HK-2 (cell line): ENCODE data around the gene GATD1.

Experiments
- DNase-seq: peaks from one replicate; pipeline ENCODE4 v3.0.0-alpha.2; 2018; ENCODE audit not compliant: unreplicated experiment

The GATD1 gene

DNA sequence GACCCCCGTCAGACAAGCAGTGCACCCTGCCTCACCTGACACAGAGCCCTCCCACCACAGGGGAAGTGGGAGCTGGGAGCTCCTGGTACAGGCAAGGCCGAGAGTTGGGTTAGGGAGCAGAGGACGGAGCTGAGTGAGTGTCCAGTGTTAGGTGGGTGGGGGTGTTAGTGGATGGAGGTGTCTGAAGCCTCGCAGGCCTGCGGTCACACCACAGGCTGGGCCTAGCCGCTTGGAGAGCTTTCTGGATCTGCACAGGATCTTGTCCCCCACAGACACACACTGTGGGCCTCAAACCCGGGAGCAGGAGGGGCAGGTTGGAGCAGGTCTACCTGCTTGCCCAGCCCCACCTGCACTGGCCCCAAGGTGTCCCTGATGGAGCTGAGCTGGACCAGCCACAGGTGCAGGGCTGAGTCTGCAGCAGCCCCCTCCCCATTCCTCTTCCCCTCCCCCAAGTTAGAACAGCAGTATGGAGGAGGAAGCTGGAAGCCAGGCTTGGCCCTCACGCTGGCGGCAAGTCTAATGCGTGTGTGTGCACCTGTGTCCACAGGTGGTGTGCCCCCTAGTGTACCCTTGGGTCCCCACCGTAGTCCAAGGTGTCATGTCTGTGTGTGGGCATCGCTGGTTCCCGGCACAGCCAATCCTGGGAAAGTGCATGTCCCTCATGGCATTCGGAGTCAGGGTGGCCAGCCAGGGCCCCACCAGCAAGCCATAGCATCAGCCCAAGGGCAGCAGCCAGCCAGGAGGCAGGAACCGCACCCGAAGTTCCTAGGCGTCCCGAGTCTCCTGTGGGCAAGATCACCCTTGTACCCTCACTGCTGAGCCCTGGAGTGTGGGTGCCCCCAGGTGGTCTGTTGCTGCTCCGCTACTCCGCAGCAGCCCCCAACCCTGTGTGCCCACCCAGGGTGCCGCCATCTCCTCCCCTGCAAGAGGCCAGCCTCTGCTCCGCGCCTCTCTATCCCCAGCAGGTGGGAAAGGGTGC is 2.0 kb upstream of the GATD1 start:
- no peak for DNase-seq

DNA sequence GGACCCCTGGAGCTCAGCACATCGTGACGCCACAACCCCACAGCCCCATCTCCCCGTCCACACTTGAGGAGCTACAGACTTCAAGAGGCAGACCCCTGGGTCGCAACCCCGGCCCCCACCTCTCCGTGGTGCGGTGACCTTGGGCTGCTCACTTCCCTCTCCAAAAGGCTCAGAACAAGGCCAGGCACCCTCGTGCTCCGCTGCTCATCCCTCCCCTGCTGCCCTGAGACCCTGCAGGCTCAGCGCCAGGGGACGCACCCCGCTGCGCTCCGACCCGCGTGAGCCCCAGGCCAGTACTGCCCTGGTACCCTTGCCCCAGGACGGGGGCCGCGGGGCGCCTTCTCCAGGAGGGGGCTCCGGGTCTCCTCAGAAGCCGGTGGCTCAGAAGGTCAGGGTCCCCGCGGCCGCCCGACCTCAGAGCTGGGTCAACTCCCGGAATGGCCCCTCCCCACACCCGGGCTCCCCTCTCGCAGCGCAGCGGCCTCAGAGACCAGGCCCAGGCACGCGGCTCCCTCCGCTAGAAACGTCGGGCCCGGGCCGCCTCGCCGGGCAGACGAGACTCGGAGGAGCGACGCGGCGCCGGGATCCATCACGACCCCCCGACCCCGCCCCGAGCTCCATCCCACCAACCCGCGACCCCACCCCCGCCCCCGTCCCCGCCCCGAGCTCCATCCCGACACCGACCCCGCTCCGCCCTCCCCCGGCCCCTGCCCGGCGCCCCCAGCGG is 563 bp downstream of the GATD1 start:
- DNase-seq = no peak

DNA sequence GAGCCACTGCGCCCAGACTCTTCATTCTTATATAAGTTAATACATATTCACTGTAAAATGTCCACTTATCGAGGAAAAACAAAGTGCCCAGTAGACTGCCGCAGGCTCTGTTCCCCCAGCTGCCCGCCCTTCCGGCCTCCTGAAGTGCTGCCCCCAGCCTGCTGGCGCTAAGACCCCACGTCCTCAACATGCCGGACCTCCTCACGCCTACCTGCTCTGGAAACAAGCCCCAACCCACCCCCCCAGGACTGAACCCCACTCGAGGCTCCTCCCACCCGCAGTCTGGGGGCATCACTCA is 1.1 kb downstream of the GATD1 start:
- no peak for DNase-seq

DNA sequence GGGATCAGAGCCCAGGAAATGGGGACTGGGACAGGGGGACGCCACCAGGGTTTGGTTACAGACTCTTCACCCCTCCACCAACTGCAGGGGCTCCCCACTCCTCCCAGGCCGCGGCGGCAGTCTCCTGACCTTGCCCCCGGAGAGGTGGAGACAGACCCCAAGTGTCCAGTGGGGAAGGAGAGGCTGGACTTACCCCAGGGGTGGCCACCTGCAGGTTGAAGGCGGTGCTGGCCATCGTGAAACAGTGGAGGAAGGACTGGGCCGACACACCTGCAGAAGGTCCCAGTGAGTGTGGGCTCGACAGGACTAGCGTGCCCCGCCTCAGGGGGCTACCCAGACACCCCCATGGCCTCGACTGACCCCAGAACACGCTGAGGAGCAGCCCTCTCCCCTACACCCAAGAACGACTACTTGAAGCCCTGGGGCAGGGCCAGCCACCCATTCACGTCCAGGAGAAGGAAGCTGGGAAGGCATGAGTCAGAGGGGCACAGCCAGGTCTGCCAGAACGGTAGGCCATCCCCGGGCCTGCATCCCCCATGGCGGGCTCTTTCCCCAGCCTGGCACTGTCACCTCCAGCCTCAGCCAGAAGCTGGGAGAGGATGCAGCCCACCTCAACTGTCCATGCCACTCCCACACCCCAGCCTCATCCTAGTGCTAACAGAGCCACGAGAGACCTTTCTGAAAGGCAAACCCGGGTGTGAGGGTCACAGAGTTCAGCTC is 2.3 kb downstream of the GATD1 start:
- DNase-seq = no peak

DNA sequence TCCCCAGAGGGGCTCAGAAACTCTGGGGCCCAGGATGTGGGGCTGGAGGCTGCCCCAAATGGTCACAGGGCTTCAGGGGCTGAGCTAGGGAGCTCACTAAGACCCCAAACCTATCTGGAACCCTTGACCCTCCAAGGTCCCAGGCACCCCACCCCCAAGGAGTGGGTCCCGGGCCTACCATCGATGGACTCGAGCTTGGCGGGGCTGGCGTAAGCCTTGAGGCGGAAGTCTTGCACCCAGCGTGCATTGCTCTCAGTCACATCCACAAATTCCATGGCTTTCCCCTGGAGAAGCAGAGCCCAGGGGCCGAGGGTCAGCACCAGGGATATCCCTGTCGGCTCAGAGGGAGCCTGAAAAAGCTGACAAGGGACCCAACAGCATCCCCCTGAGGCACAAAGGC is 3.5 kb downstream of the GATD1 start:
- no peak for DNase-seq

DNA sequence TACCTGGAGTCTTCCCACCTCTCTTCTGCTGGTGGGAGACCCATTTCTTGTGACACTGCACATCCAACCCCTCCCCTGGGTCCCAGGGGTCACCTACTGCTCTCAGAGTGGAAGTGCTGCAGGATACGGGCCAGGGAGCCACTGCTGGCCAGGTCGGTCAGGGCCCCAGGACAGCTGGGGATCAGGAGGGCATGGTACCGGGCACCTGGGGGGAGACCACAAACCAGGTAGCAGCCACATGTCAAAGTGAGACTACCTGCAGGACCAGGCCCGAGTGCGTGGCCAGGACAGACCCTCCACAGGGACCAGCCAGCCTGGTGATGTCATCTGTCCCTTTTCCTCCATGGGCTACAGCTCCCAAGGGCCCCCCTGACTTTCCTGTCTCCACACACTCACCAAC is 3.9 kb downstream of the GATD1 start:
- no peak for DNase-seq

DNA sequence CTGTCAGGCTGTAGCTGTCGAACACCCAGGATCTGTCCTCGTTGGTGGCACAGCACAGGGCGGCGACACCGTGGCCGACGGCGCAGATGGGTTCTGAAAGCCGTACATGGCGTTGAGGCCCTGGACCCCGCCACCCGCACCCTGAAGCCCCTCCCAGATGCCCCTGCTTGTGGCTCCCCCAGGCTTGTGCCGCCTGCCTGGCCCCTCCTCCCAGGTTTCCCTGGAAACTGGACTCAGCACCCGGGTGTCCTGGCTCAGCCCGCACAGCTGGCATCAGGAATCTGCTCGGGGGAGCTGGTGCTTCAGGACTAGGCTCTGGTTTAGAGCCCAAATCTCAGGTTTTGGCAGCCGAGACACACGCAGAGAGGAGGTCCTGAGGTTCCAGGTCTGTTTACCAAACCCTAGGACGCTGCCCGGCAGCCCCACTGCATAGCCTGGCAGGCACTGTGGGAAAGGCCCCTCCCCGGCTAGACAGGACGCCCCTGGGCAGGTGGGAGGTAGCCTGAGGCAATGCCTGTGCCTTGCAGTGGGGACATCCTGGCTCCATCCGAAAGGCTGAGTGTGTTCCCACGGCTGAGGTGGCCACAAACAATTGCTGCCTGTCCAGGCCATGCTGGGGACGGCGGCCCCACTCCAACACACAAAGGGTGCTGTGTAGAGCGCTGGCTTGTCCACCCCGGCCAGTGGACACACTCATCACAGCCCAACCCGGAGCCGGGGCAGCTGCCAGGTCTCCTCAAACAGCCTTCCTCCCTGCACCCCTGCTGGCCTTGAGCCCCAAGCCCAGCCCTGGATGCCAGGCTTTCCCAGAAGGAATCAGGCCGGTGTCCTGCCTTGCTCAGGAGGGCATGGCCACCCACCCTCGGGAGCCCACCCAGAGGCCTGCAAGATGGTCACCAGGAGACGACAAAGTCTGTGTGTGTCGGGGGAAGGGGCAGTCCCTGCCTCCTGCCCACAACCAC is 4.6 kb downstream of the GATD1 start:
- DNase-seq = no peak

DNA sequence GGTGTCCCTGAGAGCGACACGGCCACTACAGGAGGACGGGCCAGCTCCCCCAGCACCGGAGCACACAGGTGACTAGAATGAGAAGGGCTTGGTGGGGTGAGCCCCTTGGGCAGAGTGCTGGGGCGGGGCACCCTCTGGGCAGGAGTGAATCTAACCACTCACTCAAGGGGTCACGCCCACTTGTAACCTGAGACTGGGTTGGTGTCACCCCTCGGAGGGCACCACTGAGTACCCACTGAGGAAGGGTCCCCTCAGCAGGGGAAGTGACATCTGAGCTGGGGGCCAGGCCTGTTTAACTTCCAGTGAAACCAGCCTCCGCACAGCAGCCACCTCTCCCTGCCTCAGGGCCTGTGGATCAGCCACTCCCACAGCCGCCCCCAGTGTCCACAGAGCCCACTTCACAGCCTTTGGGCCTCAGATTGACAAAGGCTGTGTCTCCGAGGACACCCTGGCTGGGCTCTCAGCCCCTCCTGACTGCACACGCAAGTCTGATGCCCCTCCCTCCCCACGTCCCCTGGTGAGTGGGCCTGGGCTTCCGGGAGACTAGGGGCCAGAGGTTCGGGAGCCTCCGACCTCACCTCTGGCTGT is 5.6 kb downstream of the GATD1 start:
- DNase-seq = no peak

DNA sequence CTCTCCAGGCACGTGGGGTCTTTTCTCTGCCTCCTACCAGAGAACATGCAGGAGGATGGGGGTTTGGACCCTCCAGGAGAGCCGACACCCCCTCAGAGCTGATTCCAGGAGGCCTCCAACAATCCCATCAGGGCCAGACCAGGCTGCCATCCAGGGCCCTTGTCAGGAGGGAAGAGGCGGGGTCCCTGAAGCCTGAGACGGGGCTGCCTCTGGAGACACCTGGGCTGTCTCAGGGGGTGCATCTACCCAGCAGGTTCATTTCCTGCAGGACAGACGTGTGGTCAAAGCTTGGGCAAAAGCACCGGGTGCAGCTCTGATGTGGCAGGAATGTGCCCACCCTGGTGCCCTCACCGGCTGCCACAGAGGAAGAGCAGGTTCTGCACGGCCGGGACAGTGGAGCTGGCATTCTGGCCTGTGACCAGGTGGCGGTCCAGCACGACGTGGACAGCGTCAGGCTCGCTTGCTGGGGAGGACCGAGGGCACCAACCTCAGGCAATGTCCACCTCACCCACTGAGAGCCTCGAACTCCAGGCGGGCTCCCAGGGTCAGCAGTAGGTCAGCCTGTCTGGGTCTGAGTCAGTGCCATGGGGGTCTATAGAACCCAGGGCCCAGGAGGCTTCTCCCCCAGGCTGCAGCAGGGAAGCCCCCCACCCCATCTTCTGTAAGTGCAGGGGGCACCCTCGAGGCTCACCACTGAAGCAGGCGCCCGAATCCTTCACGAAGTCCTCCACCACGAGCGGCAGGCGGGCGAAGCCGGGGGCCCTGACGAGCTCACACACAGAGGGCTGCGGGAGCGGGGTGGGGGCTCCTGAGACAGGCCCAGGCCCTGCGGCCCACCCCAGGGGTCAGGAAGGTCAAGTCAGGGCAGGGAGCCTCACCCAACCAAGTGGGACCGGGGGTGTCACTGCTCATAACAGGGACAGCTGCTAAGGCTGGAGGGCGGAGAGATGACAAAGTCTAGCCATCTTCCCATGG is 6.4 kb downstream of the GATD1 start:
- DNase-seq = no peak

DNA sequence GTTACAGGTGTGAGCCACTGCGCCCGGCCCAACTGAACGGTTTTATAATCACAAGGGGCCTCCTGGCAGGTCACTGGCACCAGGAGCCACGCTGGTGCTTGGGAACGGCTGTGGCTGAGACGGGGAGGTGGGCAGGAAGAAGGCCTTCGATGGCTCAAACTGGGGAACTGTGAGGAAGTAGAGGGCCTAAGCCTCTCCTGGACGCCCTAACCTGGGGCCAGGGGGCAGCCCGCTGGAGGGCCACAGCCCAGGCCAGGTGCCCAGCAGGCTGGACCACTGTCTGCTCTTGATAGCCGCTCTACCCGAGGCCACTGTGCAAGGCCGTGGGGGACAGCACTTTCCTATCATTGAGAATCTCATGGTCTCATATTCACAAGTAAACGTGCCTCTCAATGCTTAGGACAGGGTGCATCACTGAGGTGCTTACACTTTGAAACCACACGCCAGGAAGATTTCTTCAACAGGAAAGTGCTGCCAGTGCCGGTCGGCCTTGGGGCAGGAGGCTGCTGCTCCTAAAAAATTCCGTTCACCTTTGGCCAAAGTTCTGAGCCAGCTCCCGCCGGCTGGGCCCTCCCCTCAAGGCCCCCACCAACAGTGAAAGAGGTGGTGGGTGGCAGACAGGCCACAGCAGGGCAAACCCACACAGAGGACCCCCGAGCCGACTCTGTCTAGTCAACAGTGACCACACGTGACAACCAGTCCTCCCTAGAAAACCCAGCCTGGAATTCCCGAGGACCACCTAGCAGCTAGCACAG is 7.2 kb downstream of the GATD1 start:
- DNase-seq = no peak

DNA sequence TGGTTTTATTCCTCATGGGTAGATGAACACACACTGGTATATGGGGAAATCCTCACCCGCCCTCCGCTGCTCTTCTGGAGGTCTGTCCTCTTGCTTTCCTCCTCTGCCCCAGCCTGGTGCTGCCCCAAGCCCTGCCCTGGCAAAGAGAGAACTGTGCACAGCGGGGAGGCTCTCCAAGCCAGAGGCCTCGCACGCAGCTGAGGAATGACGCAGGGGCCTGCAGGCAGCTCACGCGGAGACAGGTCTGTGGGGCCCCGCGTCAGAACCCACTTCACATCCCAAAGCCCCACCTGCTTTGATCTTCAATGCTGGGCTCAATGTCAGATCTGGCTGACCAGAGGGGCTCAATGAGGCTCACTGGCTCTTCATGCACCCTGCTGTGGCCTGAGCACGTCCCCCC is 10.0 kb downstream of the GATD1 start:
- no peak for DNase-seq

DNA sequence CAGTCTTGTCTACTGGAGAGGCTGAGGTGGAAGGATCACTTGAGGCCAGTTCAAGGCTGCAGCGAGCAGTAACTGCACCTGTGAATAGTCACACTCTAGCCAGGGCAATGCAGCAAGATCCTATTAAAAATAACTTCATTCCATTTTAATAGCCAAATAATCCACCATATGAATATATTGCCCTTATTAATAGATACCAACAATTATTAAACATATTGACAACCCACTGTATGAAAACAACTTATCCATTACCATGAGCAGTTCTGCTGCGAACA is 10.4 kb downstream of the GATD1 start:
- DNase-seq = no peak

DNA sequence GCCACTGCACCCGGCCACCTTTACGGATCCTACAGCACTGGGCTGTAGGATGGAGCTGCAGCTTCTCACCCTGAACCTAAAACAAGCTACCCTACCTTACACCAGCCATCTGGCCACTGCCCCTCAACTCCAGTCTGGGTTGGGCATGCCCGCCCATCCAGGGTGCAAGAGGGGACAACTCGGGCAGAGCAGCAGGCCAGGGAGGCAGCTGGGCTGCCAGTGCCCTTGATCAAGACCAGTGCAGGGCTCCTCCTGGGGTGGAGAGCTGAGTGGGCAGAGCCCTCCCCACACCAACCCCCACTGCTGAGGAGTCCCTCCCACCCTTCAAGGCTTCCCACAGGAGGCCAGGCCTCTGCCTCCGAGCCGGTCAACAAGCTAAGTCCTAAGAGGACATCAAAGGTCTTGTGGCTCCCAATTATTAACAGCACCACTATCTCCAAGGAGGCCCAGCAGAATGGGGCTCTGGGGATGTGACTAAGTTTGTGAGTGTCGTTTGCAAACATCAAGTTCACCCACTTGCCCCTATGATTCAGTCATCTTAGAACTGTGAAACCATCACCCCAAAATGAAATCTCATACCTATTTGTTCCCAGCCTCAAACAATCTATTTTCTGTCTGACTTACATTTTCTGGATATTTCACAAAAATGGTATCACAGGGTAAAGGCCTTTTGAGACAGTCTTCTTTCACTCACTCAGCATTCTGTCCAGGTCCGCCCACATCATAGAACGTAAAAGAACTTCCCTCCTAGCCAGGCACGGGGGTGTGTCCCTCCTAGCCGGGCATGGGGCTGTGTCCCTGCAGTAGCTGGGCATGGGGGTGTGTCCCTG is 11.0 kb downstream of the GATD1 start:
- DNase-seq = no peak

DNA sequence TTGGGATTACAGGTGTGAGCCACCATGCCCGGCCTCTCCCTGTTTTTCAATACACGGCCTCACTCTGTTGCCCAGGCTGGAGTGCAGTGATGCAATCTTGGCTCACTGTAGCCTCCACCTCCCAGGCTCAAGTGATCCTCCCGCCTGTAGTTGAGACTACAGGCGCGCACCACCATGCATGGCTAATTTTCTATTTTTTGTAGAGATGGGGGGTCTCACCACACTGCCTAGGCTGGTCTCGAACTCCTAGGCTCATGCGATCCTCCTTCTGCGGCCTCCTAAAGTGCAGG is 11.5 kb downstream of the GATD1 start:
- DNase-seq = no peak

DNA sequence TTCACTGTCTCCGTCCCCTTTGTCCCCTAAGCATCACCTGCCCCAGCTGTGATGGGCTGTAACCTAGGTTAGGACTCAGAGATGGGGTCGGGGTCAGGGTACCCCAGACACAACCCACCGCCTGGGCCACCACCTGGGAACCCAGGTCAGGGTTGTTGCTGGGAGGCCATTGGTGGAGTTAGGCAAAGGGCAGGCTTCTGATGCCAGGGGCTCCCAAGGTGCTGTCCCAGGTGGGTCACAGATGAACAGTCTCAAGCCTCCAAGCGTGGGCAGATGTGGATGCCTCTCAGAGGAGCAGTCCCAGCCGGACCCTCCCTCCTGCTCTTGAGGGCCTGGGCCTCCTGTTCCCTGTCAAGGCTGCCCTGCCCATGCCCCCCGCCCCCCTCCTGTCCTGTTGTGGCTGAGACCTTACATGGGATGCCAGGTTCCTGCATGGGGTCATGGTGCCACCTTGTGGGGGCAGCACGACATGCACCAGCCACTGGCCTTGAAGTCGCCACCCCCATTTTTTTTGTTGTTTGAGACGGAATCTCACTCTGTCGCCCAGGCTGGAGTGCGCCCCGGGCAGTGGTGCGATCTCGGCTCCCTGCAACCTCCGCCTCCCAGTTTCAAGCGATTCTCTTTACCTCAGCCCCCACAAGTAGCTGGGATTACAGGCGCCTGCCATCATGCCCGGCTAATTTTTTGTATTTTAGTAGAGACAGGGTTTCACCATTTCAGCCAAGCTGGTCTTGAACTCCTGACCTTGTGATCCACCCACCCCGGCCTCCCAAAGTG is 12.1 kb downstream of the GATD1 start:
- DNase-seq = peak; percentile 55

DNA sequence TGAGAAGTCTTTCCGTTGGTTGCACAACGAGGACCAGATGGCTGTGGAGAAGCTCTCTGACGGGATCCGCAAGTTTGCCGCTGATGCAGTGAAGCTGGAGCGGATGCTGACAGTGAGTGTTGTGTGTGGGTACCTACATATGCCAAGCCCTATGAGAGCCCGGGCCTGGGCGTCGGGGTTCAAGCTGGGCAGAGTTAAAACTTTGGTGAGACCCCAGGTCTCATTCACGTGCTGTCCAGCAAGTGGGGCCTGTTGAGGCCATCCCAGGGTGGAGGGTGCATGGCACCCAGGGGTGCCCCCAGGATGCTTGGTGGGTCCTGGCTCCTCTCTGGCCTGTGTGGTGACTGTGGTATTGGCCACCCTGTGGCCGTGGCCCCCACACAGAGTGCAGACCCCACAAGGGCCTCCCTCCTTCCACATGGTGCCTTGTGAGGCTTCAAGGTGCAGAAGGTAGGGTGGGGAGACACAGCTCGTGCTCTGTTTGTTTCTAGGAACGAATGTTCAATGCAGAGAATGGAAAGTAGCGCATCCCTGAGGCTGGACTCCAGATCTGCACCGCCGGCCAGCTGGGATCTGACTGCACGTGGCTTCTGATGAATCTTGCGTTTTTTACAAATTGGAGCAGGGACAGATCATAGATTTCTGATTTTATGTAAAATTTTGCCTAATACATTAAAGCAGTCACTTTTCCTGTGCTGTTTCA is 12.8 kb downstream of the GATD1 start:
- no peak for DNase-seq
